ENCODE results near the gene ADGRL3.

Gene ADGRL3

DNA sequence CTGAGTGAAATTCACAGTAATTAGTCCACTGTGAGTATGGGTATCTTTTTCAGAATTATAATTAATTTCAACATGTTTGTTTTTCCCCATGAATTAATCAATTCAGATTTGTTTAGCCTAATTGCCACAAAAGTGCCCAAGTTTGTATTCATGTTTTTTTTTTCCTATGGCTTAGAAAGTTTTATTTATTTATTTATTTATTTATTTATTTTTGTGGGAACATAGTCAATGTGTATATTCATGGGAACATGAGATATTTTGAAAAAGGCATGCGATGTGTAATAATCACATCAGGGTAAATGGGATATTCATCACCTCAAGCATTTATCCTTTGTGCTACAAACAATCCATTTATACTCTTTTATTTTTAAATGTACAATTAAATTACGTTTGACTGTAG, 475.3 kb downstream of the ADGRL3 start:
- Histone ChIP-seq H3K27me3 (ENCODE audit: insufficient read depth, low read length) (no peaks in the 10 kb centered on the region), H2BK5ac (ENCODE audit: low read depth, low read length, poor library complexity) (no peak overlapping the region), H3K4me1 (ENCODE audit: control insufficient read depth in 1 of 2, insufficient read depth in 2 of 2, low read length in 2 of 2) (no peaks in the 10 kb centered on the region), H3K9ac (ENCODE audit: low read length) (no peak overlapping the region), H2AK5ac (ENCODE audit: low read length) (no peak overlapping the region), H4K12ac (ENCODE audit: low read depth, low read length) (no peak overlapping the region), H3K4me2 (ENCODE audit: low read length) (no peak overlapping the region), H3K9me3 (ENCODE audit: insufficient read depth, low read depth, low read length) (no peaks in the 10 kb centered on the region), H4K91ac (ENCODE audit: low read depth, low read length) (no peak overlapping the region), H3K27ac (ENCODE audit: low read depth, low read length) (no peak overlapping the region), H2BK120ac (ENCODE audit: insufficient read depth, low read length, poor library complexity) (no peak overlapping the region), H3K18ac (ENCODE audit: low read length) (no peak overlapping the region), H3K79me2 (ENCODE audit: control insufficient read depth, insufficient read depth, low read length, poor library complexity) (no peaks in the 10 kb centered on the region), H4K8ac (ENCODE audit: low read depth, low read length) (no peak overlapping the region), H3K36me3 (ENCODE audit: control insufficient read depth in 1 of 2, insufficient read depth in 2 of 2, low read length in 2 of 2) (no peaks in the 10 kb centered on the region), H3K14ac (ENCODE audit: low read length) (no peak overlapping the region), H3K23ac (ENCODE audit: low read length) (no peak overlapping the region), H2BK12ac (ENCODE audit: low read length) (no peak overlapping the region), H3K4me3 (ENCODE audit: low read depth, low read length) (no peak overlapping the region), H3K79me1 (ENCODE audit: low read length) (no peaks in the 10 kb centered on the region), H2AFZ (ENCODE audit: insufficient read depth, low read length, poor library complexity) (no peak overlapping the region), H3K4ac (ENCODE audit: low read depth, low read length) (no peak overlapping the region)
- WGBS (ENCODE audit: extremely low coverage, insufficient coverage, insufficient read length) = no CpG with 5 or more reads among the region's 2 CpGs
- no peak for DNase-seq

DNA sequence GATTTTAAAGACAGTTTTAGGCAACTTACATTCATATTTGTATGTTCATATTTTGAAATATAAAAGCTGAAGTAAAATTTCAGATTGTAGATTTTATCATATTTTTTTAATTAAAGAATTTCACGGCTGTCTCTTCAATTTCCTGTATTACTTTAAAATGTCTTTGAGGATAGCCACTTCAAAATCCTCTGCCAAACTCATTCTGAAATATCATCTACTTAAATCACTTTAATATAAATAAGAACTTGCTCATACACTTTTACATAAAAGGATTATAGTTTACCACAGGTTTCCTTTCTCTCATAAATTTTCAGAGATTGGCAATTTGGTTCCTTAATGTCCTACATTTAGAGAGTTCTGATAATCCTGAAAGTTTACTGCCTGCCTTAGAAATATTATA, 478.2 kb downstream of the ADGRL3 start:
- Histone ChIP-seq H3K4ac (ENCODE audit: low read depth, low read length) (no peak overlapping the region), H4K8ac (ENCODE audit: low read depth, low read length) (no peak overlapping the region), H2AFZ (ENCODE audit: insufficient read depth, low read length, poor library complexity) (no peak overlapping the region), H2BK120ac (ENCODE audit: insufficient read depth, low read length, poor library complexity) (no peak overlapping the region), H3K14ac (ENCODE audit: low read length) (no peak overlapping the region), H3K79me1 (ENCODE audit: low read length) (no peaks in the 10 kb centered on the region), H3K23ac (ENCODE audit: low read length) (no peak overlapping the region), H3K9ac (ENCODE audit: low read length) (no peak overlapping the region), H3K4me2 (ENCODE audit: low read length) (no peak overlapping the region), H3K9me3 (ENCODE audit: insufficient read depth, low read depth, low read length) (no peaks in the 10 kb centered on the region), H3K4me3 (ENCODE audit: low read depth, low read length) (no peak overlapping the region), H3K36me3 (ENCODE audit: control insufficient read depth in 1 of 2, insufficient read depth in 2 of 2, low read length in 2 of 2) (no peaks in the 10 kb centered on the region), H3K27ac (ENCODE audit: low read depth, low read length) (no peak overlapping the region), H3K4me1 (ENCODE audit: control insufficient read depth in 1 of 2, insufficient read depth in 2 of 2, low read length in 2 of 2) (no peaks in the 10 kb centered on the region), H2AK5ac (ENCODE audit: low read length) (no peak overlapping the region), H2BK5ac (ENCODE audit: low read depth, low read length, poor library complexity) (no peak overlapping the region), H3K27me3 (ENCODE audit: insufficient read depth, low read length) (no peaks in the 10 kb centered on the region), H3K18ac (ENCODE audit: low read length) (no peak overlapping the region), H4K12ac (ENCODE audit: low read depth, low read length) (no peak overlapping the region), H2BK12ac (ENCODE audit: low read length) (no peak overlapping the region), H3K79me2 (ENCODE audit: control insufficient read depth, insufficient read depth, low read length, poor library complexity) (no peaks in the 10 kb centered on the region), H4K91ac (ENCODE audit: low read depth, low read length) (no peak overlapping the region)
- no CpG with 5 or more reads among the region's 1 CpG for WGBS (ENCODE audit: extremely low coverage, insufficient coverage, insufficient read length)
- DNase-seq = no peak

DNA sequence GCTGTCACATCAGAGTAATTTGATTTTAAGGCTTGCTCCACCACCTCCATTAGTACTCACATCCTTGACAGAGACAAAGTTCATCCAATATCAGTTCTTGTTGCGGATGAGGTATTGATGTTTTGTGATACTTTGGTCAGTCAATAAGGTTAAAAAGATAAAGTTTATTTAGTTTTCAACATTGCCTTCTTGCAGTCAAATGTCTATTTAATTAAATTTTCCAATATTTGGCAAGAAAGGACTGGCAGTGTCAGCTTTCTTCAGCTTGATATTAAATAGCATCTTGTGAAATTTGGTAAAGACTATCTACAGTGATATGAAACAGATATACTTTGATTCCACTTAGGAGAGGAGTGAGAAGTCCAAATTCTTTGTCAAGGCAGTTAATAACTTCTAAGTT, 493.4 kb downstream of the ADGRL3 start:
- no peak overlapping the region for H4K8ac ChIP-seq (ENCODE audit: low read depth, low read length)
- no peak overlapping the region for H3K4me2 ChIP-seq (ENCODE audit: low read length)
- no peak overlapping the region for H2BK12ac ChIP-seq (ENCODE audit: low read length)
- no peak overlapping the region for H3K23ac ChIP-seq (ENCODE audit: low read length)
- H3K4me3 ChIP-seq (ENCODE audit: low read depth, low read length) = no peak overlapping the region
- H3K18ac ChIP-seq (ENCODE audit: low read length) = no peak overlapping the region
- no peaks in the 10 kb centered on the region for H3K36me3 ChIP-seq (ENCODE audit: control insufficient read depth in 1 of 2, insufficient read depth in 2 of 2, low read length in 2 of 2)
- no peak overlapping the region for H2BK120ac ChIP-seq (ENCODE audit: insufficient read depth, low read length, poor library complexity)
- H3K27me3 ChIP-seq (ENCODE audit: insufficient read depth, low read length) = no peaks in the 10 kb centered on the region
- no peak overlapping the region for H4K12ac ChIP-seq (ENCODE audit: low read depth, low read length)
- H3K79me1 ChIP-seq (ENCODE audit: low read length) = no peaks in the 10 kb centered on the region
- no peak overlapping the region for H2BK5ac ChIP-seq (ENCODE audit: low read depth, low read length, poor library complexity)
- H3K9ac ChIP-seq (ENCODE audit: low read length) = no peak overlapping the region
- no peak overlapping the region for H2AK5ac ChIP-seq (ENCODE audit: low read length)
- no peak overlapping the region for H4K91ac ChIP-seq (ENCODE audit: low read depth, low read length)
- no peaks in the 10 kb centered on the region for H3K4me1 ChIP-seq (ENCODE audit: control insufficient read depth in 1 of 2, insufficient read depth in 2 of 2, low read length in 2 of 2)
- H2AFZ ChIP-seq (ENCODE audit: insufficient read depth, low read length, poor library complexity) = no peak overlapping the region
- H3K27ac ChIP-seq (ENCODE audit: low read depth, low read length) = no peak overlapping the region
- no peak overlapping the region for H3K4ac ChIP-seq (ENCODE audit: low read depth, low read length)
- no CpG with 5 or more reads among the region's 1 CpG for WGBS (ENCODE audit: extremely low coverage, insufficient coverage, insufficient read length)
- DNase-seq = no peak
- no peaks in the 10 kb centered on the region for H3K79me2 ChIP-seq (ENCODE audit: control insufficient read depth, insufficient read depth, low read length, poor library complexity)
- no peaks in the 10 kb centered on the region for H3K9me3 ChIP-seq (ENCODE audit: insufficient read depth, low read depth, low read length)
- H3K14ac ChIP-seq (ENCODE audit: low read length) = no peak overlapping the region

DNA sequence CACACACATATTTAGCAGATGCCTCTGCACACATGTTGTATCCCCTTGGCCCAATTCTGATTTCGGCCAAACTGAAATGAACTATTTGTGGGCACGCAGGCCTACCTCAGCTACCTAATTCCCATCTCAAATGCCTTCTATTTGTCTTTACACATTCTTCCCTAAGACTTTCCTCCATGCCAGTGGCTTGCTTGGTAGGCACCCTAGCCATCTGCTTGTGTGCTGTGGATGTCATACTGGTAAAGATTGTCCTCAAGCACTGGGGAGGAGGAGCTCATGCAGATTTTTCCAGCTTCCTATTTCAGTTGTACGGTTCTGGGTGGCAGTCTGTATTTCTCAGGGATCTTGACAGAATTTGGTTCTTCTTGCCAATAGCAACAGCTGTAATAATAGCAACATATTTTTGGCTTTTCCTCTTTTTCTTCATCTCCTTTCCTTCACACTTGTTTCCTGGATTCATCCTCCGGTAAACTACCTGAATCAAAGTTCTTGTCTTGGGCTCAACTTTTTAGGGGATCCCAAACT, 514.3 kb downstream of the ADGRL3 start:
- H3K4me2 ChIP-seq (ENCODE audit: low read length) = no peak overlapping the region
- H4K91ac ChIP-seq (ENCODE audit: low read depth, low read length) = no peak overlapping the region
- H3K4me1 ChIP-seq (ENCODE audit: control insufficient read depth in 1 of 2, insufficient read depth in 2 of 2, low read length in 2 of 2) = no peaks in the 10 kb centered on the region
- no peak overlapping the region for H3K18ac ChIP-seq (ENCODE audit: low read length)
- H3K4ac ChIP-seq (ENCODE audit: low read depth, low read length) = no peak overlapping the region
- H2BK120ac ChIP-seq (ENCODE audit: insufficient read depth, low read length, poor library complexity) = no peak overlapping the region
- H3K4me3 ChIP-seq (ENCODE audit: low read depth, low read length) = no peak overlapping the region
- DNase-seq = no peak
- no peaks in the 10 kb centered on the region for H3K27me3 ChIP-seq (ENCODE audit: insufficient read depth, low read length)
- no peak overlapping the region for H2BK12ac ChIP-seq (ENCODE audit: low read length)
- H3K36me3 ChIP-seq (ENCODE audit: control insufficient read depth in 1 of 2, insufficient read depth in 2 of 2, low read length in 2 of 2) = peaks cover 0 to 2% of the 10 kb centered on the region in 2 experiments
- no peak overlapping the region for H4K12ac ChIP-seq (ENCODE audit: low read depth, low read length)
- H3K14ac ChIP-seq (ENCODE audit: low read length) = no peak overlapping the region
- no peaks in the 10 kb centered on the region for H3K79me2 ChIP-seq (ENCODE audit: control insufficient read depth, insufficient read depth, low read length, poor library complexity)
- WGBS (ENCODE audit: extremely low coverage, insufficient coverage, insufficient read length) = no CpG with 5 or more reads among the region's 4 CpGs
- H3K79me1 ChIP-seq (ENCODE audit: low read length) = no peaks in the 10 kb centered on the region
- no peak overlapping the region for H4K8ac ChIP-seq (ENCODE audit: low read depth, low read length)
- H3K9me3 ChIP-seq (ENCODE audit: insufficient read depth, low read depth, low read length) = no peaks in the 10 kb centered on the region
- no peak overlapping the region for H3K9ac ChIP-seq (ENCODE audit: low read length)
- H3K27ac ChIP-seq (ENCODE audit: low read depth, low read length) = no peak overlapping the region
- H3K23ac ChIP-seq (ENCODE audit: low read length) = no peak overlapping the region
- H2AK5ac ChIP-seq (ENCODE audit: low read length) = no peak overlapping the region
- no peak overlapping the region for H2AFZ ChIP-seq (ENCODE audit: insufficient read depth, low read length, poor library complexity)
- no peak overlapping the region for H2BK5ac ChIP-seq (ENCODE audit: low read depth, low read length, poor library complexity)

All from trophoblast cell (in vitro differentiated cells and primary cell).